ENCODE results near the gene CUX1.
A peak's percentile ranks its signal among the peaks of the same experiment; 100 is the strongest.
"Not testable (repeated sequence)": the region's sequence is repeated elsewhere in the genome, so short reads cannot be mapped to it uniquely, and the experiment has no call there.

The CUX1 gene

GRCh38 chr7:101870361-101871062 lies 53.1 kb downstream of the CUX1 start:
- DNase-seq, result no peak

GRCh38 chr7:101871351-101871750 lies 53.9 kb downstream of the CUX1 start:
- no peak for DNase-seq

- DNase-seq, result no peak
These were observed 56.6 kb downstream of the CUX1 start for GRCh38 chr7:101874028-101874427.

DNA sequence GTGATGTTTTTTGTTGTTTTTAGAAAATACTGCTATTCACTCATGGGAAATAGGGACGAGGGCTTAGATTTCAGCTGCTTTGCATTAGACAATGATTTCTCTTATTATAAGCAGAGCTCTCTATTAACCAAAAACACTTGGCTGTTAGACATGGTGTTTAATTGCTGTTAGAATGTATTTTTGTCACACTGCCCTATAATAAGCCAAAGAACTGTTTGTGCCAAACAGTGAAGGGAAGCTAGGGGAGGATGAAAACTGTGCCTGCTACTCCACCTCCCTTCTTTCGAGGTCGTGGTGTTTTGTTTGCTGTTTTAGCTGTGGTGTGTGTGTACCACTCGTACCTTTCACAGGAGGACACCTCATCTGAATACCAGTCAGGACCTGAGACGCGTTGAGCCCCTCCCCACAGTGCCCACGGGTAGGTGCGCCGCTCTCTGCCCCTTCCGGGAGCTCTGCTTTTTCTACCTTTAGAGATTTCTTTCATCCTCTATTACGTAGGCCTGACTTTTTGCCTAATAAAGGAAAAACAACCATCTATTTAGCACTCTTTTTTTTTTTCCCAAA lies 57.9 kb downstream of the CUX1 start:
- no peak for DNase-seq

- no peak for DNase-seq
These were observed 60.6 kb downstream of the CUX1 start for GRCh38 chr7:101877882-101878591.

GRCh38 chr7:101878938-101879337 lies 61.5 kb downstream of the CUX1 start:
- no peak for DNase-seq

- no peak for DNase-seq
These were observed 62.1 kb downstream of the CUX1 start for GRCh38 chr7:101879565-101879964.

- DNase-seq, result no peak
These were observed 63.0 kb downstream of the CUX1 start for GRCh38 chr7:101880282-101881054.

DNA sequence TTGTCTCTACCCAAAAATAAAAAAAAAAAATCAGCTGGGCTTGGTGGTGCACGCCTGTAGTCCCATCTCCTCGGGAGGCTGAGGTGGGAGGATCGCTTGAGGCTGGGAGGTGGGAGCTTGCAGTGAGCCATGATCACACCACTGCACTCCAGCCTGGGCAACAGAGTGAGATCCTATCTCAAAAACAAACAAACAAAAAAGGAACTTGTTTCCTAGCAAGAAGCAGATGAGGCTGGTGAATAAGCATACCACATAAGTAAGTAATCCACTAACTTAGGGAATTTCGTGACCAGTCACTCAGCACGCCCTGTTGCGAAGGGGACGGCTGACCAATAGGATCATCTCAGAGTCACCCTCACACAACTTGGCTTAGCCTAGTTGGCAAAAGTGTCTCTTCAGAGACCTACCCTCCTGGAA lies 64.6 kb downstream of the CUX1 start:
- peak; percentile 14 to 66 for DNase-seq

DNA sequence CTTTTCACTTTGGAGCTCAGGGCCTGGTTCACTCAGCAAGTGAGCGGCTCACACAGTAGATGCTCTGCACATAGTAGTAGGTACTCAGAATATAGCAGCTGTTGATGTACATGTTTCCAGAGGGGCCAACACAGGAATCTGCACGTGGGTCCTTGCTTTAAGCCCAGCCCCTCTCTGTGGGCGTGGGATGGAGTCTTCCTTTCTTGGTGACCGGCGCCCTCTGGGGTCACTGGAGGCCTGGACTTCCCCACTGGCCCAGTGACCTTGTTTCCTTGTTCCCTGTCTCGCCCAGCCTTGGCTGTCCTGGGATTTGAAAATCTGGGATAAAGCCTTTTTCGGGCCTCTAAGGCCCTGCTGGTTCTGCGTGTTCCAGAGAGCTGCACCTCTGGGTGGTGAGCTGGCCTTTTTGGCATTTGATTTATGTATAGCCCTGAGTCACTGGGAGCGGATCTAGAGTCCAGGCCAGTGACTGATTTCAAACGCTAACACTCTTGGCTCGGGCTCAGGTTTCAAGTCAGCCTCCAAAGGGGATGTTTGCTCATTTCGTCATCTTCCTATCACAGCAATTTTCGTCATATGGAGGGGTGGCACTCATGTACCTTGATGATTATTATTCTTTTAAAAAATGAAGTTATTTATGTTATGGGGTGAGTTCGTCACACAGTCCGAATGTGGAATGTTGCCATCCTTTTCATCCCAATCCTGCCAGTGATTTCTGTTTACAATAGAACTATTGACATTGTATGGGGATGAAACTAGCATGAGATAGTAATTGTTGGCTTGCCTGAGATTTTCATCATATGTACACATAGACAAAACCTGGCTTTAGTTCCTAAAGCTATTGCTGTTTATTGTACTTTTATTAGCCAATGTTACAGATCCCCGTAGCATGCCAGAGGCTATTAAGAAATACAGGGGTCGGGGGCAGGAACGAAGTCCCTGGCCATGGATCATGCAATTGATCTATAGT lies 65.5 kb downstream of the CUX1 start:
- peak; percentile 94 to 97 for DNase-seq

DNA sequence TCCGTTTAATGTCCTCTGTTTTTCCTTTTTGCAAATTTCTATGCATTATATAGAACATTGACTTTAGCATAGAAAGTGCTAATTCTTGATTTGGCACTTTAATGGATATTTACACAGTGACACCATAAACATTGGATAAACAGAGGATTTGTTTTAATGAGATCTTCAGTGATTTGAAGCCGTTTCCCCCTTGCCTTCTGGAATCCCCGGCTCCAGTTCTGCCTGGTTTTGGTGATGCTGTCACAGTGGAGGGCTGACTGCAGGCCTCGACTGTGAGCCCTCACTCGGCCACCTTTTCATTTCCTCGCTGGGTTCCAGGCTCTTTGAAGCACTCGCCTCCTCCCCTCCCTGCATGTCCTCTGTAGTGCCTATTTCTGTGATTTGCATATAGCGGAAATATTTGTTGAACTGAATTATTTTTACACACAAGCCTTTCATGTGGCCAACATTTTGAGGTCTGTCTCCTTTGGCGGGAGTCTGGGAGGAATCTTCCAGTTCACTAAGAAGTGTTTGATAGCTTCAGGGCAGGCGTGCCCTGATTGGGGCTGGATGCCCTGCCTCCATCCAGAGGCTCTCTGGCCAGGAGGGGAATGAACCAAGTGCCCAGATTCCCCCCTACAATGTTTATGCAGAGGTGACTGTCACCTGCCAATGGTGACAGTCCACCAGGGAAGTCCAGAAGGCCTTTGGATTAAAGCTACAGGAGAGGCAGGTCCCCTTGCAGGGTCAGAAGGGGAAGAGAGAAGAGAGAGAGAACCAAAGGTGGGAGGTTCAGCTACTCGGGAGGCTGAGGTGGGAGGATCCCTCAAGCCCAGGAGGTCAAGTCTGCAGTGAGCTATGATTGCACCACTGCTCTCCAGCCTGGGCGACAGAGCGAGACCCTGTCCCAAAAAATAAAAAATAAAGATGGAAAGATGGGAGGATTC lies 67.5 kb downstream of the CUX1 start:
- no peak for DNase-seq

GRCh38 chr7:101885597-101885955 lies 68.2 kb downstream of the CUX1 start:
- no peak for DNase-seq

DNA sequence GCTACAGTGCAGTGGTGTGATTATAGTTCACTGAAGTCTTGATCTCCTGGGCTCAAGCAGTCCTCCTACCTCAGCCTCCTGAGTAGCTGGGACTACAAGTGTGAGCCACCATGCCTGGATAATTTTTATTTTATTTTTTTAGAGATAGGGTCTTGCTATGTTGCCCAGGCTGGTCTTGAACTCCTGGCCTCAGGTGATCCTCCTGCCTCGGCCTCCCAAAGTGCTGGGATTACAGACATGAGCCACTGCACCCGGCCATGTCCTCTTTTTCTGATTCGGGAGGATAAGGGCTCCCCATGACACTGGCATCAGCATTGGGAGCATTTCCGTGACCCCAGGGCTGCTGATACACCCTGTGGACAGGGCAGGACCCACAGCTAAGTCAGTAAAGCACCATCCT lies 69.9 kb downstream of the CUX1 start:
- not testable (repeated sequence) for DNase-seq

DNA sequence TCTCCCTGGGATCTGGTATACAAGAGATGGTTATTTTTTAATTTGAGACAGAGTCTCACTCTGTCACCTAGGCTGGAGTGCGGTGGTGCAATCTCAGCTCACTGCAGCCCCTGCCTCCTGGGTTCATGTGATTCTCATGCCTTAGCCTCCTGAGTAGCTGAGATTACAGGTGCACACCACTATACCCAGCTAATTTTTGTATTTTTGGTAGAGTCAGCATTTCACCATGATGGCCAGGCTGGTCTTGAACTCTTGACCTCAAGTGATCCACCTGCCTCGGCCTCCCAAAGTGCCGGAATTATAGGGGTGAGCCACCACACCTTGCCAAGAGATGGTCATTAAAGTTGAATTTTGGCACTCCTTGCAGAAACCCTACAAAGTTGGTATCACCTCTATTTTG lies 71.1 kb downstream of the CUX1 start:
- DNase-seq, result not testable (repeated sequence)

DNA sequence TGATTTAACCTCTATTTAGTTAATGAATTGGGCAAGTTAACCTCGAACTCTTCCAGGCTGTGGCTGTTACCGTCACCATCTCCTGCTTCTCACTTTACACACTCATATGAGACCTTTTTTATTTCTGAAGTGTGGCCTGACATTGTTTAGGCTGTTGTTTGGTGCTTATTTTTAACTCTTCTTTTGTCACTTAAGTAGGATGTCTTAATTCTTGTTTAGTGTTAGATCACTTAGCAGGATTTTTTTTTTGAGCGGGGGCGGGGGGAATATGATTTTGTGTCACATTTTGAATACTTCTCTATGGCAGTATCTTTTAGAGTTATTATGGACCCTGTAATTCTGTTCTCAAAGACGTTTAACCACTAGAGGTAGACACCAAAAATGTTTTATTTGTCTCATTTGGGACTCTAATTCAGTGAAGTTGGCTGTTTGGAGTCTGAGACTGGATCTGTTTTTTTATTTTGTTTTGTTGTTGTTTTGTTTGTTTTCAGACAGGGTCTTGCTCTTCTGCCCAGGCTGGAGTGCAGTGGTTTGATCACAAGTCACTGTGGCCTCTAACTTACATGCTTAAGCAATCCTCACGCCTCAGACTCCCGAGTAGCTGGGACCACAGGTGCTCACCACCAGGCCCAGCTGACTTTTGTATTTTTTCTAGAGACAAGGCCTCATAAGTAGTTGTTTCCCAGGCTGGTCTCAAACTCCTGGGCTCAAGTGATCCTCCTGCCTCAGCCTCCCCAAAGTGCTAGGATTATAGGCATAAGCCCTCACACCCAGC lies 73.5 kb downstream of the CUX1 start:
- DNase-seq, result no peak

- DNase-seq, result no peak
These were observed 74.7 kb downstream of the CUX1 start for GRCh38 chr7:101891936-101892640.

GRCh38 chr7:101893341-101894082 lies 76.1 kb downstream of the CUX1 start:
- no peak for DNase-seq

DNA sequence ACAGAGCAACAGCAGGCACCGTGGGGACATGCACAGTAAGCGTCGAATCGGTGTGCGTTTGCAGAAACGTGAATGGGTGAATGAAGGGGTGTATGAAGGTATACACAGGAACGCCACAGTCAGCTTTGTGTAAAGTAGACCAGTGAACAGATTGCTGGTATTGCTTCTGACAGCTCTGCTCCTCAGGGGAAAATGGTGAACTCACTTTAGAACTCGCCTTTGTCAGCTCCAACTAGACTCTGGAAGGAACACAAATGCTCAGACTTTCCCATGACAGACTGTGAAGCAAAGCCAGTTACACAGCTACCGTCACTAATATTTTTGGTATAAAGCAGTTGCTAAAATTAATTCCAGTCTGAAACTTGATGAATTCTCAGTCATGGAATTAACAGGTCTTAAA lies 78.9 kb downstream of the CUX1 start:
- no peak for DNase-seq

- DNase-seq, result no peak
These were observed 79.5 kb downstream of the CUX1 start for GRCh38 chr7:101896941-101897340.
